Peyer's patch (tissue), 4 donors: ENCODE data around the gene KPNA3. TPM values are rescaled to one million over a fixed set of nuclear protein-coding genes. Genes with fewer than 3 reads are reported as not detected.
A peak's percentile ranks its signal among the peaks of the same experiment; 100 is the strongest.

ENCODE experiments used
- DNase-seq, 3 donors: peaks; one replicate each; pipeline ENCODE4 v3.0.0-alpha.2; 2017 to 2019
- H3K27ac ChIP-seq, 4 donors: fragments of 200-600 bp; sonication (generic); one replicate each; pipeline ENCODE4 v1.5.1; 2016 to 2019
- H3K27me3 ChIP-seq, 2 donors: fragments of 200-600 bp; sonication (generic); one replicate each; pipeline ENCODE4 v1.5.1; 2019
- H3K36me3 ChIP-seq, 3 donors: fragments of 200-600 bp; sonication (generic); one replicate each; pipeline ENCODE4 v1.5.1; 2016 to 2019
- H3K4me1 ChIP-seq, 4 donors: fragments of 200-600 bp; sonication (generic); one replicate each; pipeline ENCODE4 v1.5.1; 2016 to 2019
- H3K4me3 ChIP-seq, 4 donors: fragments of 200-600 bp; sonication (generic); 1 replicate in 3 of 4; 2 replicates in 1 of 4; pipeline ENCODE4 v1.5.1; 2016 to 2019; ENCODE audit warnings: mild to moderate bottlenecking in 1 of 4
- H3K9me3 ChIP-seq, 4 donors: fragments of 200-600 bp; sonication (generic); one replicate each; pipeline ENCODE4 v1.5.1; 2016 to 2019; ENCODE audit warnings: mild to moderate bottlenecking in 1 of 4
- POLR2A ChIP-seq, 2 donors: fragments of 450-650 bp; IDR thresholded peaks; one replicate each; pipeline ENCODE4 v1.5.1; 2017; ENCODE audit warnings: antibody characterized with exemption in 2 of 2, mild to moderate bottlenecking in 2 of 2, moderate library complexity in 2 of 2
- total RNA-seq, 4 donors: library from RNA; depleted of rRNA; stranded (reverse); fragments of >200 nt; gene quantifications; one replicate each; pipeline ENCODE4 v1.1.0, GENCODE V29; 2016
- TF ChIP-seq, protein P1 (sequence below), 6 experiments: fragments of 450-650 bp in 4 of 6; fragments of 200-600 bp in 2 of 6; sonication (generic) in 1 of 6; IDR thresholded peaks; one replicate each; pipeline ENCODE4 v1.5.1; 2017 to 2019; ENCODE audit warnings: antibody characterized with exemption in 6 of 6, mild to moderate bottlenecking in 3 of 6, moderate library complexity in 1 of 6

Gene KPNA3
- total RNA-seq, 4 donors from 2014 or later: 11.5 to 22.9 (median 19.8) TPM

DNA sequence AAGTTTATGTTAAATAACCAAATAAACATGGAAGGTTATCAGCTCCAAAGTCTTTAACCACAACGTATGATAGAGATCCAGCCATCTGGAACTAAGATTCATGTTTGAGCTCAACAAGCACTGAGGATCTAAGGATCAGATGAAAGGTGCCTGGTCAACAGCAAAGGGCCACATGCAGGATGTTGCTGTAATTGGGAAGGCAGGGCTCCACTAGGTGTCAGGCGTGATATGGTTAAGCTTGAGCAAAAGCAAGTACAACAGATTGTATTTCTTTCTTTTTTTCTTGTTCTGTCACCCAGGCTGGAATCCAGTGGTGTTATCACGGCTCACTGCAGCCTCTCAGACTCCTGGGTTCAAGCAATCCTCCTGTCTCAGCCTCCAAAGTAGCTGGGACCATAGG lies 113.2 kb downstream of the KPNA3 start:
- H3K36me3 ChIP-seq: no peaks in the 10 kb centered on the region
- no peaks in the 10 kb centered on the region for H3K9me3 ChIP-seq
- no peaks in the 10 kb centered on the region for H3K4me1 ChIP-seq
- no peaks in the 10 kb centered on the region for H3K27me3 ChIP-seq
- no peak overlapping the region for H3K4me3 ChIP-seq
- H3K27ac ChIP-seq: no peak overlapping the region
- no peak for TF ChIP-seq POLR2A (IDR thresholded peaks at IDR 0.05)
- TF ChIP-seq, protein P1, sequence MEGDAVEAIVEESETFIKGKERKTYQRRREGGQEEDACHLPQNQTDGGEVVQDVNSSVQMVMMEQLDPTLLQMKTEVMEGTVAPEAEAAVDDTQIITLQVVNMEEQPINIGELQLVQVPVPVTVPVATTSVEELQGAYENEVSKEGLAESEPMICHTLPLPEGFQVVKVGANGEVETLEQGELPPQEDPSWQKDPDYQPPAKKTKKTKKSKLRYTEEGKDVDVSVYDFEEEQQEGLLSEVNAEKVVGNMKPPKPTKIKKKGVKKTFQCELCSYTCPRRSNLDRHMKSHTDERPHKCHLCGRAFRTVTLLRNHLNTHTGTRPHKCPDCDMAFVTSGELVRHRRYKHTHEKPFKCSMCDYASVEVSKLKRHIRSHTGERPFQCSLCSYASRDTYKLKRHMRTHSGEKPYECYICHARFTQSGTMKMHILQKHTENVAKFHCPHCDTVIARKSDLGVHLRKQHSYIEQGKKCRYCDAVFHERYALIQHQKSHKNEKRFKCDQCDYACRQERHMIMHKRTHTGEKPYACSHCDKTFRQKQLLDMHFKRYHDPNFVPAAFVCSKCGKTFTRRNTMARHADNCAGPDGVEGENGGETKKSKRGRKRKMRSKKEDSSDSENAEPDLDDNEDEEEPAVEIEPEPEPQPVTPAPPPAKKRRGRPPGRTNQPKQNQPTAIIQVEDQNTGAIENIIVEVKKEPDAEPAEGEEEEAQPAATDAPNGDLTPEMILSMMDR (IDR thresholded peaks at IDR 0.05): peak in 1 of 6 experiments; percentile 12
- no peak for DNase-seq

DNA sequence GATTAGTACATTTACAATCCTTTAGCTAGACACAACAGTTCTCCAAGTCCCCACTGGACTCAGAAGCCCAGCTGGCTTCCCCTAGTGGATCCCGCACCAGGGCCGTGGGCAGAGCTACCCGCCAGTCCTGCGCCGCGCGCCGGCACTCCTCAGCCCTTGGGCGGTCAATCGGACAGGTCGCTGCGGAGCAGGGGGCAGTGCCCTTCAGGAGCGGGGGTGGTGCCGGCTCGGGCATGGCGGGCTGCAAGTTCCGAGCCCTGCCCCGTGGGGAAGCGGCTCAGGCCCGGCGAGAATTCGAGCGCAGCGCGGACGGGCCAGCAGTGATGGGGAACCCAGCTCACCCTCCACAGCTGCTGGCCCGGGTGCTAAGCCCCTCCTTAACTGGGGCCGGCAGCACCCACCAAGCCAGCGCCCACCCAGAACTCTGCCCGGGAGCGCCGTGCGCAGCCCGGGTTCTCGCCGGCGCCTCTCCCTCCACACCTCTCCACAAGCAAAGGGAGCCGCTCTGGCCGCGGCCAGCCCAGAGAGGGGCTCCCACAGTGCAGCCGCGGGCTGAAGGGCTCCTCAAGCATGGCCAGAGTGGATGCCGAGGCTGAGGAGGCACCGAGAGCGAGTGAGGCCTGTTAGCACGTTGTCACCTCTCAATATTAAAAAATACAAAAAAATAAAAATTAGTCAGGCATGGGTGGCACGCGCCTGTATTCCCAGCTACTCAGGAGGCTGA lies 114.1 kb downstream of the KPNA3 start:
- TF ChIP-seq, protein P1 (IDR thresholded peaks at IDR 0.05): no peak
- no peak for TF ChIP-seq POLR2A (IDR thresholded peaks at IDR 0.05)
- Histone ChIP-seq H3K27me3 (no peaks in the 10 kb centered on the region), H3K27ac (no peak overlapping the region), H3K9me3 (no peaks in the 10 kb centered on the region), H3K4me1 (no peaks in the 10 kb centered on the region), H3K4me3 (no peak overlapping the region), H3K36me3 (no peaks in the 10 kb centered on the region)
- DNase-seq: no peak

DNA sequence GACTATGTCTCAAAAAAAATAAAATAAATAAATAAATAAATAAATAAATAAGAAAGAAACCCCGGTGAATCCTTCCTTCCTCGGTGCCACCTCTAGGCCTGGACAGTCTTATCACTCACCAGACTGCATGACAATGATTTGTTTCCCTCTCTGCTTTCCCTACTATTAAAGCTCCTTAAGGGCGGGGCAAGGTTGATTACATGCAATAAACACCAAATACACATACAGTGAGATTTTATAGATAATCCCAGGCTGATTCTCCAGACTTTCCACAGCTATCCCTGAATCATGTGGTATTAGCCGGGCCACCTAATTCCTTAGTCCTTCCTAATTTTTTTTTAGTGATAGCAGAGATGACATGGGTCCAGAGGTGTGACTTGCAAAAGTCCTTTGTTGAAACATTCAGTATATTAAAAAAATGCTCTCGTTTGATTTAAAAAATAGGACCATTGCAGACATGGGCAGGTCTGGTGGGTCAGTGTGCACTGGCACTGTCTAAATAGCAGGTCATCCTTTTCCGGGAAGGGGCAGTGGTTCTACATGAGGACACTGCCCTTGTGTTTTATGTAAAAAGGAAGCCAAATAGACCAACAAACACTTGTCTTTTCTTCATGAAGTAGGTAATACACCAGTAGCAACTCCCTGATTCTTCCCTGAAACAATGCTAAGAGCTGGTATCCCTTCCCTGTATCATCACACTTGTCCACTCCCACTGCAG lies 115.7 kb downstream of the KPNA3 start:
- TF ChIP-seq, protein P1 (IDR thresholded peaks at IDR 0.05): no peak
- no peak for TF ChIP-seq POLR2A (IDR thresholded peaks at IDR 0.05)
- Histone ChIP-seq H3K4me1 (no peaks in the 10 kb centered on the region), H3K27me3 (no peaks in the 10 kb centered on the region), H3K9me3 (no peaks in the 10 kb centered on the region), H3K36me3 (no peaks in the 10 kb centered on the region), H3K27ac (no peak overlapping the region), H3K4me3 (no peak overlapping the region)
- no peak for DNase-seq

DNA sequence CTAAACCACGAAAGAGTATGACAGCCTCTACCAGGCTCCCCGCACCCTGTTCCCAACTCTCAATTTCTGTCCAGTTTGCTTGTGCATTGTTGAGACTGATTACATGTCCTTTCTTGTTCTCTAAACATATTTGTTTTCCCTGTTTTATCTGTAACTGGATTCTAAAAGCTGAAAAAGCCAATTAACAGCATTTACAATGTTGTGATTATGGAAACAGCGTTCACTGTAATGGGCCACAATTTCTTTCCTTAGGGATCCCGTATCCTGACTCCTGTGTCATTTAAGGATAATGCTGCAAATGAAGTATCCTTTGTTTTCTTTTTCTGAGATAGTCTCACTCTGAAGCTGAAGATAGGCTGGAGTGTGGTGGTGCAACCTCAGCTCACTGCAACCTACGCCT lies 121.7 kb downstream of the KPNA3 start:
- no peak for TF ChIP-seq POLR2A (IDR thresholded peaks at IDR 0.05)
- TF ChIP-seq, protein P1 (IDR thresholded peaks at IDR 0.05): no peak
- H3K9me3 ChIP-seq: no peaks in the 10 kb centered on the region
- H3K4me3 ChIP-seq: no peak overlapping the region
- no peak overlapping the region for H3K27ac ChIP-seq
- no peaks in the 10 kb centered on the region for H3K27me3 ChIP-seq
- no peaks in the 10 kb centered on the region for H3K4me1 ChIP-seq
- DNase-seq: no peak
- H3K36me3 ChIP-seq: peaks cover 0 to 13% (median 0%) of the 10 kb centered on the region in 3 donors

GRCh38 chr13:49669735-49670309 lies 122.7 kb downstream of the KPNA3 start:
- peak in 1 of 3 donors; percentile 68 for DNase-seq
- Histone ChIP-seq H3K4me3 (no peak overlapping the region), H3K9me3 (no peaks in the 10 kb centered on the region), H3K36me3 (peaks cover 0 to 13% (median 0%) of the 10 kb centered on the region in 3 donors), H3K27me3 (no peaks in the 10 kb centered on the region), H3K4me1 (no peaks in the 10 kb centered on the region), H3K27ac (no peak overlapping the region)
- TF ChIP-seq POLR2A (IDR thresholded peaks at IDR 0.05): no peak
- TF ChIP-seq, protein P1 (IDR thresholded peaks at IDR 0.05): peak in 5 of 6 experiments; percentile 18 to 82 (median 63)
